Peyer's patch (tissue), 4 donors: Measurements from ENCODE around the gene VTI1A. TPM values are rescaled to one million over a fixed set of nuclear protein-coding genes. Genes with fewer than 3 reads are reported as not detected.

ENCODE experiments used
- DNase-seq, 3 donors: peaks; one replicate each; pipeline ENCODE4 v3.0.0-alpha.2; 2017 to 2019
- H3K27ac ChIP-seq, 4 donors: fragments of 200-600 bp; sonication (generic); one replicate each; pipeline ENCODE4 v1.5.1; 2016 to 2019
- H3K27me3 ChIP-seq, 2 donors: fragments of 200-600 bp; sonication (generic); one replicate each; pipeline ENCODE4 v1.5.1; 2019
- H3K36me3 ChIP-seq, 3 donors: fragments of 200-600 bp; sonication (generic); one replicate each; pipeline ENCODE4 v1.5.1; 2016 to 2019
- H3K4me1 ChIP-seq, 4 donors: fragments of 200-600 bp; sonication (generic); one replicate each; pipeline ENCODE4 v1.5.1; 2016 to 2019
- H3K4me3 ChIP-seq, 4 donors: fragments of 200-600 bp; sonication (generic); 1 replicate in 3 of 4; 2 replicates in 1 of 4; pipeline ENCODE4 v1.5.1; 2016 to 2019; ENCODE audit warnings: mild to moderate bottlenecking in 1 of 4
- H3K9me3 ChIP-seq, 4 donors: fragments of 200-600 bp; sonication (generic); one replicate each; pipeline ENCODE4 v1.5.1; 2016 to 2019; ENCODE audit warnings: mild to moderate bottlenecking in 1 of 4
- CTCF ChIP-seq, 6 experiments: fragments of 450-650 bp in 4 of 6; fragments of 200-600 bp in 2 of 6; sonication (generic) in 1 of 6; IDR thresholded peaks; one replicate each; pipeline ENCODE4 v1.5.1; 2017 to 2019; ENCODE audit warnings: antibody characterized with exemption in 6 of 6, mild to moderate bottlenecking in 3 of 6, moderate library complexity in 1 of 6
- POLR2A ChIP-seq, 2 donors: fragments of 450-650 bp; IDR thresholded peaks; one replicate each; pipeline ENCODE4 v1.5.1; 2017; ENCODE audit warnings: antibody characterized with exemption in 2 of 2, mild to moderate bottlenecking in 2 of 2, moderate library complexity in 2 of 2
- total RNA-seq, 4 donors: library from RNA; depleted of rRNA; stranded (reverse); fragments of >200 nt; gene quantifications; one replicate each; pipeline ENCODE4 v1.1.0, GENCODE V29; 2016

The VTI1A gene
- total RNA-seq, 4 donors from 2014 or later: 97.2 to 710 (median 170) TPM

GRCh38 chr10:112465299-112465883, 18.4 kb downstream of the VTI1A start:
- TF ChIP-seq CTCF (IDR thresholded peaks at IDR 0.05): no peak
- no peak for TF ChIP-seq POLR2A (IDR thresholded peaks at IDR 0.05)
- peaks cover 0 to 27% (median 0%) of the 10 kb centered on the region in 3 donors for H3K36me3 ChIP-seq

GRCh38 chr10:112466802-112467201, 19.8 kb downstream of the VTI1A start:
- no peak for DNase-seq
- no peak overlapping the region for H3K27ac ChIP-seq
- TF ChIP-seq POLR2A (IDR thresholded peaks at IDR 0.05): no peak
- no peak for TF ChIP-seq CTCF (IDR thresholded peaks at IDR 0.05)
- H3K36me3 ChIP-seq: peaks cover 0 to 18% (median 0%) of the 10 kb centered on the region in 3 donors
- no peaks in the 10 kb centered on the region for H3K9me3 ChIP-seq
- H3K27me3 ChIP-seq: no peaks in the 10 kb centered on the region
- no peak overlapping the region for H3K4me3 ChIP-seq
- H3K4me1 ChIP-seq: no peaks in the 10 kb centered on the region

More at GRCh38 chr10:112465299-112465883, 18.4 kb downstream of the VTI1A start:
- Histone ChIP-seq H3K27ac (no peak overlapping the region), H3K27me3 (no peaks in the 10 kb centered on the region), H3K4me1 (no peaks in the 10 kb centered on the region), H3K4me3 (no peak overlapping the region), H3K9me3 (no peaks in the 10 kb centered on the region)
- DNase-seq: no peak

GRCh38 chr10:112467541-112468075, 20.6 kb downstream of the VTI1A start:
- no peaks in the 10 kb centered on the region for H3K9me3 ChIP-seq
- H3K27ac ChIP-seq: no peak overlapping the region
- DNase-seq: no peak
- peaks cover 0 to 14% (median 0%) of the 10 kb centered on the region in 3 donors for H3K36me3 ChIP-seq
- no peaks in the 10 kb centered on the region for H3K27me3 ChIP-seq
- no peak for TF ChIP-seq POLR2A (IDR thresholded peaks at IDR 0.05)
- no peak for TF ChIP-seq CTCF (IDR thresholded peaks at IDR 0.05)
- no peaks in the 10 kb centered on the region for H3K4me1 ChIP-seq
- H3K4me3 ChIP-seq: no peak overlapping the region

GRCh38 chr10:112471878-112472487, 25.0 kb downstream of the VTI1A start:
- H3K27me3 ChIP-seq: no peaks in the 10 kb centered on the region
- no peak overlapping the region for H3K4me3 ChIP-seq
- H3K4me1 ChIP-seq: peaks cover 0 to 4% (median 0%) of the 10 kb centered on the region in 4 donors
- no peak for TF ChIP-seq POLR2A (IDR thresholded peaks at IDR 0.05)
- peak; percentile 32 to 90 (median 78) for TF ChIP-seq CTCF (IDR thresholded peaks at IDR 0.05)
- no peaks in the 10 kb centered on the region for H3K9me3 ChIP-seq
- H3K36me3 ChIP-seq: no peaks in the 10 kb centered on the region
- no peak for DNase-seq
- no peak overlapping the region for H3K27ac ChIP-seq

GRCh38 chr10:112475575-112476218, 28.7 kb downstream of the VTI1A start:
- H3K4me3 ChIP-seq: no peak overlapping the region
- H3K9me3 ChIP-seq: no peaks in the 10 kb centered on the region
- no peaks in the 10 kb centered on the region for H3K36me3 ChIP-seq
- no peaks in the 10 kb centered on the region for H3K27me3 ChIP-seq
- no peak for DNase-seq
- TF ChIP-seq POLR2A (IDR thresholded peaks at IDR 0.05) (no peak), CTCF (IDR thresholded peaks at IDR 0.05) (peak in 4 of 6 experiments; percentile 36 to 65 (median 56))
- no peak overlapping the region for H3K27ac ChIP-seq
- H3K4me1 ChIP-seq: peaks cover 0 to 4% (median 0%) of the 10 kb centered on the region in 4 donors
